ENCODE results near the gene ZBED1. TPM values are rescaled to one million over a fixed set of nuclear protein-coding genes. Genes with fewer than 3 reads are reported as not detected.
"Not testable (repeated sequence)": the region's sequence is repeated elsewhere in the genome, so short reads cannot be mapped to it uniquely, and the experiment has no call there.

Gene ZBED1
- polyA plus RNA-seq, 1 experiment = 23.0 TPM

DNA sequence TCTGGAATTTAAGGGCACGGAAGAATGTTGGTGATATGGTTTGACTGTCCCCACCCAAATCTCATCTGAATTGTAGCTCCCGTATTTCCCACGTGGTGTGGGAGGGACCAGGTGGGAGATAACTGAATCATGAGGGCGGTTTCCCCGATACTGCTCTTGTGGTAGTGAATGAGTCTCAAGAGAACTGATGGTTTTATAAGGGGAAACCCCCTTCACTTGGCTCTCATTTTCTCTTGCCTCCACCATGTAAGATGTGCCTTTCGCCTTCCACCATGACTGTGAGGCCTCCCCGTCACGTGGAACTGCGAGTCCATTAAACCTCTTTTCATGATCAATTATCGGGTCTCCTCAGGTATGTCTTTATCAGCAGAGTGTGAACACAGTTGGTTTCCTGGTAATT is 25.6 kb upstream of the ZBED1 start:
- POLR2A ChIA-PET = no interaction called here
- H3K27ac ChIP-seq (ENCODE audit: low read depth, low read length) = no peak overlapping the region
- H3K9me3 ChIP-seq (ENCODE audit: control insufficient read depth, insufficient read depth, low read length) = no peaks in the 10 kb centered on the region
- CTCF ChIA-PET = no interaction called here
- no peak for DNase-seq (ENCODE audit: low read depth, low spot score)
- TF ChIP-seq, protein P1, sequence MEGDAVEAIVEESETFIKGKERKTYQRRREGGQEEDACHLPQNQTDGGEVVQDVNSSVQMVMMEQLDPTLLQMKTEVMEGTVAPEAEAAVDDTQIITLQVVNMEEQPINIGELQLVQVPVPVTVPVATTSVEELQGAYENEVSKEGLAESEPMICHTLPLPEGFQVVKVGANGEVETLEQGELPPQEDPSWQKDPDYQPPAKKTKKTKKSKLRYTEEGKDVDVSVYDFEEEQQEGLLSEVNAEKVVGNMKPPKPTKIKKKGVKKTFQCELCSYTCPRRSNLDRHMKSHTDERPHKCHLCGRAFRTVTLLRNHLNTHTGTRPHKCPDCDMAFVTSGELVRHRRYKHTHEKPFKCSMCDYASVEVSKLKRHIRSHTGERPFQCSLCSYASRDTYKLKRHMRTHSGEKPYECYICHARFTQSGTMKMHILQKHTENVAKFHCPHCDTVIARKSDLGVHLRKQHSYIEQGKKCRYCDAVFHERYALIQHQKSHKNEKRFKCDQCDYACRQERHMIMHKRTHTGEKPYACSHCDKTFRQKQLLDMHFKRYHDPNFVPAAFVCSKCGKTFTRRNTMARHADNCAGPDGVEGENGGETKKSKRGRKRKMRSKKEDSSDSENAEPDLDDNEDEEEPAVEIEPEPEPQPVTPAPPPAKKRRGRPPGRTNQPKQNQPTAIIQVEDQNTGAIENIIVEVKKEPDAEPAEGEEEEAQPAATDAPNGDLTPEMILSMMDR (IDR thresholded peaks at IDR 0.05; ENCODE audit: low read depth, low read length) = no peak
- H3K27me3 ChIP-seq (ENCODE audit: control insufficient read depth, insufficient read depth, low read length) = no peaks in the 10 kb centered on the region
- no peak overlapping the region for H3K4me3 ChIP-seq (ENCODE audit: low read depth, low read length)

DNA sequence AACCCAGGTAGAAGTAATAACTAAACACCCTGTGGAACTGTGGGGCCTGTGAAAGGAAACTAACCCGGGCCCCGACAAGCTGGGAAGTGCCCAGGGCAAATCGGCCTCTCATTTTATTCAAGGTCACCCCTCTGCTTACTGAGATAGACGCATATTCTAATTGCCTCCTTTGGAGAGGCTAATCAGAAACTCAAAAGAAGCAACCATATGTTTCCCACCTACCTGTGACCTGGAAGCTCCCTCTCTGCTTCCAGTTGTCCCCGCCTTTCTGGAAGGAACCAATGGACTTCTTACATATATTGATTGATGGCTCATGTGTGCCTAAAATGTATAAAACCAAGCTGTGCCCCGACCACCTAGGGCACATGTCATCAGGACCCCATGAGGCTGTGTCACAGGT is 23.1 kb upstream of the ZBED1 start:
- TF ChIP-seq, protein P1 (IDR thresholded peaks at IDR 0.05; ENCODE audit: low read depth, low read length) = no peak
- ChIA-PET POLR2A (no interaction called here), CTCF (no interaction called here)
- no peak for DNase-seq (ENCODE audit: low read depth, low spot score)
- Histone ChIP-seq H3K9me3 (ENCODE audit: control insufficient read depth, insufficient read depth, low read length) (no peaks in the 10 kb centered on the region; the same call in 1 of the 2 replicates), H3K27ac (ENCODE audit: low read depth, low read length) (no peak overlapping the region), H3K4me3 (ENCODE audit: low read depth, low read length) (no peak overlapping the region), H3K27me3 (ENCODE audit: control insufficient read depth, insufficient read depth, low read length) (no peaks in the 10 kb centered on the region)

DNA sequence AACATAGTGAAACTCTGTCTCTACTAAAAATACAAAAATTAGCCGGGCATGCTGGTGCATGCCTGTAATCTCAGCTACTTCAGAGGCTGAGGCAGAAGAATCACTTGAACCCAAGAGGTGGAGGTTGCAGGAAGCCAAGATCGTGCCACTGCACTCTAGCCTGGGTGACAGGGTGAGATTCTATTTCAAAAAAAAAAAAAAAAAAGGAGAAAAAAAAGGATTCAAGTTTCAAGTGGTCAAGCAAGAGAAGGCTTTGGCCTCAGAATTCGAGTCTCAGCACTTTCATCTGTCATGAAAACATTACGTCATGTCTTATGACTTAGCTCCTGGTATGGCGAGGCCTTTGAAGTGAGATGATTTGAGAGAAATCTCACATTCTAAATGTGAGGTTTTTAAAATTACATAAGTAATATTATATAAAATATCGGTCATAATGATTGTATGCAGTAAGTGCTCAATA is 21.2 kb upstream of the ZBED1 start:
- TF ChIP-seq, protein P1 (IDR thresholded peaks at IDR 0.05; ENCODE audit: low read depth, low read length) = no peak
- H3K4me3 ChIP-seq (ENCODE audit: low read depth, low read length) = no peak overlapping the region
- DNase-seq (ENCODE audit: low read depth, low spot score) = no peak
- ChIA-PET CTCF (no interaction called here), POLR2A (no interaction called here)
- no peaks in the 10 kb centered on the region for H3K27me3 ChIP-seq (ENCODE audit: control insufficient read depth, insufficient read depth, low read length)
- H3K9me3 ChIP-seq (ENCODE audit: control insufficient read depth, insufficient read depth, low read length) = no peaks in the 10 kb centered on the region; the same call in 1 of the 2 replicates
- no peak overlapping the region for H3K27ac ChIP-seq (ENCODE audit: low read depth, low read length)

DNA sequence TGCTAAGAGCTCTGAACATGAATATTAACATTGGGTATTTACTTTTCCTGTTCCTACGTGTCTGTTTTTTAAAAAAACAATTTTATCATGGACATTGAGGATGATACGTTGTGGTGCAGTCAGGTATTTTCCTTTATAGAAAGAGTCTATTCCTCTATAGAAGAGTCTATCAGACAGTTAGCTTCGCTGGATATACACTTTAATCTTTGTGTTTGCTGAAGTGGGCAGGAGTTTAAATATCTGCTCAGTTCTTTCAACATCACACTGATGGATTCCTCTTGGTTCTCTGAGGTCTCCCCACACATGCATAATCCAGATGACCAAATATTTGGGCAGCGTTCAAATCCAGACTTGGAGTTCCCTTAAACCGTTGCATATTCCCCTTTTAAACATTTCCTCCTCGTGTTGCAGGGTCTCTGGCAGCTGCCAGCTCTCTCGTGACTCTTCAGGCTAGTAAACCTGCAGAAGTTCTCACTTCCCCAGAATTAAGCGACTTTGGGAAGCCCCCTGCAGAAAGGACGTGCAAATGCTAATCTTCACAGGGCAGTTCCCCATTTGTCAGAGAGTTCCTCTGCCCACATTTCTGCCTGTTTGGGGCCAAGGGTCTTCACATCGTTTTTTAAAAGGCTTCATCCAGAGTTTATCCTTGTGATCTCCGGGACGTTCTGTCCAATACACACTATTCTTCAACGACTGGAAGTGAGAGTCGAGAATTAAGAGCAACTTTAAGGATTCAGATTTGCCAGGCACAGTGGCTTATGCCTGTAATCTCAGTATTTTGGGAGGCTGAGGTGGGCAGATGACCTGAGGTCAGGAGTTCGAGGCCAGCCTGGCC is 20.5 kb upstream of the ZBED1 start:
- POLR2A ChIA-PET = no interaction called here
- H3K4me3 ChIP-seq (ENCODE audit: low read depth, low read length) = no peak overlapping the region
- H3K27ac ChIP-seq (ENCODE audit: low read depth, low read length) = no peak overlapping the region
- no peak for DNase-seq (ENCODE audit: low read depth, low spot score)
- CTCF ChIA-PET = no interaction called here
- H3K27me3 ChIP-seq (ENCODE audit: control insufficient read depth, insufficient read depth, low read length) = no peaks in the 10 kb centered on the region
- no peaks in the 10 kb centered on the region; the same call in 1 of the 2 replicates for H3K9me3 ChIP-seq (ENCODE audit: control insufficient read depth, insufficient read depth, low read length)
- TF ChIP-seq, protein P1 (IDR thresholded peaks at IDR 0.05; ENCODE audit: low read depth, low read length) = no peak

DNA sequence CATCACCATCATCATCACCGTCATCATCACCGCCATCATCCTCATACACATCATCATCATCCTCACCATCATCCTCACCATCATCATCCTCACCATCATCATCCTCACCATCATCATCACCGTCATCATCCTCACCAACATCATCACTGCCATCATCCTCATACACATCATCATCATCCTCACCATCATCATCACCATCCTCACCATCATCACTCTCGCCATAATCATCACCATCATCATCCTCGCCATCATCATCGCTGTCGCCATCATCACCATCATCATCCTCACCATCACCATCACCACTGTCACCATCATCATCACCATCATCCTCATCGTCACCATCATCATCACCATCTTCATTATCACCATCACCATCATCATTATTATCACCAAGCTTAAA is 19.8 kb upstream of the ZBED1 start:
- TF ChIP-seq, protein P1 (IDR thresholded peaks at IDR 0.05; ENCODE audit: low read depth, low read length) = no peak
- ChIA-PET CTCF (no interaction called here), POLR2A (no interaction called here)
- H3K4me3 ChIP-seq (ENCODE audit: low read depth, low read length) = no peak overlapping the region
- H3K27me3 ChIP-seq (ENCODE audit: control insufficient read depth, insufficient read depth, low read length) = no peaks in the 10 kb centered on the region
- no peaks in the 10 kb centered on the region; the same call in 1 of the 2 replicates for H3K9me3 ChIP-seq (ENCODE audit: control insufficient read depth, insufficient read depth, low read length)
- H3K27ac ChIP-seq (ENCODE audit: low read depth, low read length) = no peak overlapping the region
- DNase-seq (ENCODE audit: low read depth, low spot score) = no peak

DNA sequence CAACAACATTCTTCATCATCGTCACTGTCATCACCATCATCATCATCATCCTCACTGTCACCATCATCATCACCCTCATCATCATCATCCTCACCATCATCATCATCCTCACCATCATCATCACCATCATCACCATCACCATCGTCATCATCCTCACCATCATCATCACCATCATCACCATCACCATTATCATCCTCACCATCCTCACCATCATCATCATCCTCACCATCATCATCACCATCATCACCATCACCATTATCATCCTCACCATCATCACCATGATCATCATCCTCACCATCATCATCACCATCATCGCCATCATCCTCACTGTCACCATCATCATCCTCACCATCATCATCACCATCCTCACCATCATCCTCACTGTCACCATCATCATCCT is 18.9 kb upstream of the ZBED1 start:
- H3K9me3 ChIP-seq (ENCODE audit: control insufficient read depth, insufficient read depth, low read length); H3K27ac ChIP-seq (ENCODE audit: low read depth, low read length); H3K4me3 ChIP-seq (ENCODE audit: low read depth, low read length); H3K27me3 ChIP-seq (ENCODE audit: control insufficient read depth, insufficient read depth, low read length); DNase-seq (ENCODE audit: low read depth, low spot score); POLR2A ChIA-PET; CTCF ChIA-PET: not testable (repeated sequence)
